ENCODE measurements around the gene BRCA2. TPM values are rescaled to one million over a fixed set of nuclear protein-coding genes. Genes with fewer than 3 reads are reported as not detected.

The BRCA2 gene
- total RNA-seq, 1 donor from 2014 or later = 8.5 TPM

GRCh38 chr13:32362574-32362973 lies 47.3 kb downstream of the BRCA2 start:
- TF ChIP-seq CTCF (IDR thresholded peaks at IDR 0.05; ENCODE audit: unreplicated experiment) = no peak
- no peak overlapping the region for H3K4me3 Mint-ChIP-seq (ENCODE audit: unreplicated experiment)
- no peaks in the 10 kb centered on the region for H3K27me3 Mint-ChIP-seq (ENCODE audit: unreplicated experiment)
- no peaks in the 10 kb centered on the region for H3K36me3 Mint-ChIP-seq (ENCODE audit: low read depth, unreplicated experiment)
- no peak overlapping the region for H3K27ac Mint-ChIP-seq (ENCODE audit: unreplicated experiment)
- peaks cover 2% of the 10 kb centered on the region for H3K4me1 Mint-ChIP-seq (ENCODE audit: unreplicated experiment)
- no peaks in the 10 kb centered on the region for H3K9me3 Mint-ChIP-seq (ENCODE audit: unreplicated experiment)
- DNase-seq (ENCODE audit: low spot score) = no peak

- Mint-ChIP-seq H3K4me3 (ENCODE audit: unreplicated experiment) (no peak overlapping the region), H3K36me3 (ENCODE audit: low read depth, unreplicated experiment) (peaks cover 24% of the 10 kb centered on the region), H3K9me3 (ENCODE audit: unreplicated experiment) (no peaks in the 10 kb centered on the region), H3K27me3 (ENCODE audit: unreplicated experiment) (no peaks in the 10 kb centered on the region), H3K4me1 (ENCODE audit: unreplicated experiment) (no peaks in the 10 kb centered on the region), H3K27ac (ENCODE audit: unreplicated experiment) (no peak overlapping the region)
- no peak for DNase-seq (ENCODE audit: low spot score)
- TF ChIP-seq CTCF (IDR thresholded peaks at IDR 0.05; ENCODE audit: unreplicated experiment) = no peak
These were observed 55.5 kb downstream of the BRCA2 start for GRCh38 chr13:32370805-32371204.

- no peak for DNase-seq (ENCODE audit: low spot score)
- no peak for TF ChIP-seq CTCF (IDR thresholded peaks at IDR 0.05; ENCODE audit: unreplicated experiment)
- Mint-ChIP-seq H3K27me3 (ENCODE audit: unreplicated experiment) (peaks cover 1% of the 10 kb centered on the region), H3K4me1 (ENCODE audit: unreplicated experiment) (no peaks in the 10 kb centered on the region), H3K36me3 (ENCODE audit: low read depth, unreplicated experiment) (peaks cover 18% of the 10 kb centered on the region), H3K9me3 (ENCODE audit: unreplicated experiment) (no peaks in the 10 kb centered on the region), H3K27ac (ENCODE audit: unreplicated experiment) (no peak overlapping the region), H3K4me3 (ENCODE audit: unreplicated experiment) (no peak overlapping the region)
These were observed 61.5 kb downstream of the BRCA2 start for GRCh38 chr13:32376642-32377415.

- no peak overlapping the region for H3K4me3 Mint-ChIP-seq (ENCODE audit: unreplicated experiment)
- peaks cover 1% of the 10 kb centered on the region for H3K27me3 Mint-ChIP-seq (ENCODE audit: unreplicated experiment)
- no peak overlapping the region for H3K27ac Mint-ChIP-seq (ENCODE audit: unreplicated experiment)
- peaks cover 11% of the 10 kb centered on the region for H3K36me3 Mint-ChIP-seq (ENCODE audit: low read depth, unreplicated experiment)
- no peaks in the 10 kb centered on the region for H3K9me3 Mint-ChIP-seq (ENCODE audit: unreplicated experiment)
- no peak for DNase-seq (ENCODE audit: low spot score)
- no peaks in the 10 kb centered on the region for H3K4me1 Mint-ChIP-seq (ENCODE audit: unreplicated experiment)
- no peak for TF ChIP-seq CTCF (IDR thresholded peaks at IDR 0.05; ENCODE audit: unreplicated experiment)
These were observed 62.7 kb downstream of the BRCA2 start for GRCh38 chr13:32378012-32378411.

- Mint-ChIP-seq H3K4me3 (ENCODE audit: unreplicated experiment) (no peak overlapping the region), H3K36me3 (ENCODE audit: low read depth, unreplicated experiment) (no peaks in the 10 kb centered on the region), H3K27me3 (ENCODE audit: unreplicated experiment) (peaks cover 1% of the 10 kb centered on the region), H3K27ac (ENCODE audit: unreplicated experiment) (no peak overlapping the region), H3K9me3 (ENCODE audit: unreplicated experiment) (no peaks in the 10 kb centered on the region), H3K4me1 (ENCODE audit: unreplicated experiment) (no peaks in the 10 kb centered on the region)
- no peak for TF ChIP-seq CTCF (IDR thresholded peaks at IDR 0.05; ENCODE audit: unreplicated experiment)
- peak; percentile 32 for DNase-seq (ENCODE audit: low spot score)
These were observed 66.2 kb downstream of the BRCA2 start for GRCh38 chr13:32381539-32381938.

Data from endothelial cell (in vitro differentiated cells).